Measurements from ENCODE around the gene OSCP1. TPM values are rescaled to one million over a fixed set of nuclear protein-coding genes. Genes with fewer than 3 reads are reported as not detected.

The OSCP1 gene
- total and polyA plus RNA-seq, 4 donors = 4.2 to 8.6 (median 6.7) TPM

- WGBS, 2 donors = 67 to 82% methylated on average over 2 of the region's 2 CpGs
- no peak for ATAC-seq (ENCODE audit: low FRiP score)
- intact Hi-C loops (cut with DNase I) = no loop called here
- Histone ChIP-seq H3K36me3 (ENCODE audit: control insufficient read depth in 1 of 2, insufficient read depth in 2 of 2, low read length in 1 of 2) (no peaks in the 10 kb centered on the region), H3K9me3 (ENCODE audit: control insufficient read depth, low read length) (no peaks in the 10 kb centered on the region), H3K4me1 (ENCODE audit: control insufficient read depth in 1 of 2, insufficient read depth in 2 of 2, low read length in 2 of 2) (no peaks in the 10 kb centered on the region), H3K27ac (ENCODE audit: low read depth in 1 of 2, low read length in 2 of 2) (no peak overlapping the region), H3K27me3 (ENCODE audit: control insufficient read depth in 1 of 2, insufficient read depth in 2 of 2, low read length in 1 of 2) (no peaks in the 10 kb centered on the region), H3K4me3 (ENCODE audit: low read length in 2 of 2) (no peak overlapping the region)
- no peak for DNase-seq
Observed at GRCh38 chr1:36443297-36443696, 7.0 kb downstream of the OSCP1 start.

GRCh38 chr1:36442337-36442736 lies 7.9 kb downstream of the OSCP1 start:
- no peaks in the 10 kb centered on the region for H3K4me1 ChIP-seq (ENCODE audit: control insufficient read depth in 1 of 2, insufficient read depth in 2 of 2, low read length in 2 of 2)
- peaks cover 0 to 1% of the 10 kb centered on the region in 2 donors for H3K36me3 ChIP-seq (ENCODE audit: control insufficient read depth in 1 of 2, insufficient read depth in 2 of 2, low read length in 1 of 2)
- intact Hi-C loops (cut with DNase I) = no loop called here
- H3K9me3 ChIP-seq (ENCODE audit: control insufficient read depth, low read length) = no peaks in the 10 kb centered on the region
- H3K27me3 ChIP-seq (ENCODE audit: control insufficient read depth in 1 of 2, insufficient read depth in 2 of 2, low read length in 1 of 2) = no peaks in the 10 kb centered on the region
- WGBS, 2 donors = 90 to 91% methylated on average over 3 of the region's 3 CpGs
- no peak overlapping the region for H3K4me3 ChIP-seq (ENCODE audit: low read length in 2 of 2)
- ATAC-seq (ENCODE audit: low FRiP score) = no peak
- no peak overlapping the region for H3K27ac ChIP-seq (ENCODE audit: low read depth in 1 of 2, low read length in 2 of 2)
- no peak for DNase-seq

GRCh38 chr1:36440646-36441045 lies 9.6 kb downstream of the OSCP1 start:
- Histone ChIP-seq H3K27ac (ENCODE audit: low read depth in 1 of 2, low read length in 2 of 2) (no peak overlapping the region), H3K4me1 (ENCODE audit: control insufficient read depth in 1 of 2, insufficient read depth in 2 of 2, low read length in 2 of 2) (no peaks in the 10 kb centered on the region), H3K27me3 (ENCODE audit: control insufficient read depth in 1 of 2, insufficient read depth in 2 of 2, low read length in 1 of 2) (no peaks in the 10 kb centered on the region), H3K4me3 (ENCODE audit: low read length in 2 of 2) (no peak overlapping the region), H3K36me3 (ENCODE audit: control insufficient read depth in 1 of 2, insufficient read depth in 2 of 2, low read length in 1 of 2) (peaks cover 0 to 1% of the 10 kb centered on the region in 2 donors), H3K9me3 (ENCODE audit: control insufficient read depth, low read length) (no peaks in the 10 kb centered on the region)
- intact Hi-C loops (cut with DNase I) = no loop called here
- no peak for DNase-seq
- WGBS, 2 donors = 86 to 88% methylated on average over 3 of the region's 3 CpGs
- no peak for ATAC-seq (ENCODE audit: low FRiP score)

DNA sequence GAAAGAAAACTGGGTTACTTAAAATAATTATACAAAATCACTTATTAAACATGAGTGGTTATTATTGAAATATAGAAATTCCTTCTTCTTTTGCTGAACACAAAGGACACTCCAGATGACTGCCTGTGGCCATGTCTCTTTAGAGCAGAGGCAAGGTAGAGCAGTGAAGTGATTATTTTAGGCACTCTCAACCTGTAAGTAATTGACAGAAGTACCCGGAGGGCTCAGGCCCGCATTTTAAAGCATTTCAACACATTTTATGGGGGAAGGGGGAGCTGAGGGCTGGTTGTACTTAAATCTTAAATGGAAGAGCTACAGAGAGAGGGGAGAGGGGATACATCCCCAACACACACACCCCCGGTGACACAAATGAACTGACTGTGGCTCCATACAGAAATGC lies 10.2 kb downstream of the OSCP1 start:
- H3K9me3 ChIP-seq (ENCODE audit: control insufficient read depth, low read length) = no peaks in the 10 kb centered on the region
- intact Hi-C loops (cut with DNase I) = no loop called here
- H3K27ac ChIP-seq (ENCODE audit: low read depth in 1 of 2, low read length in 2 of 2) = no peak overlapping the region
- ATAC-seq (ENCODE audit: low FRiP score) = no peak
- WGBS, 2 donors = 70 to 85% methylated on average over 3 of the region's 3 CpGs
- DNase-seq = no peak
- no peaks in the 10 kb centered on the region for H3K4me1 ChIP-seq (ENCODE audit: control insufficient read depth in 1 of 2, insufficient read depth in 2 of 2, low read length in 2 of 2)
- H3K36me3 ChIP-seq (ENCODE audit: control insufficient read depth in 1 of 2, insufficient read depth in 2 of 2, low read length in 1 of 2) = peaks cover 0 to 1% of the 10 kb centered on the region in 2 donors
- no peak overlapping the region for H3K4me3 ChIP-seq (ENCODE audit: low read length in 2 of 2)
- H3K27me3 ChIP-seq (ENCODE audit: control insufficient read depth in 1 of 2, insufficient read depth in 2 of 2, low read length in 1 of 2) = no peaks in the 10 kb centered on the region

DNA sequence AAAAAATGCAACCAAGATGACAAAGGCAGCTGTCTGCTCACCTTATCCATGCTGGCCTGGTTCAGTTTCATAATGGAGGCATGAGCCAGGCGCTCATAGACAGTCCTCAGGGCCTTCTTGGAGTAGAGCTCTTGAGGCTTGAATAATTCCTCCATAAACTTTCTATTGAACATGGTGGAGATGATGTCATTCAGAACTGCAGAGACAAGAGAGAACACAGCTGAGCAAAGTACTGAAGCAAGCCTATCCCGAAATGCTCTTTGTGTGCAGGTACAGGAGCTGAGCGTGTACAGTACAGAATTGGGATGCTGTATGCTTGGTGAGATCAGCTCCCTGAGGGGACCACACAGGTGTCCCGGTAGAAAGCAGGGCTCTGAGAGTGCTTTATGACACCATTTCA lies 11.5 kb downstream of the OSCP1 start:
- no peaks in the 10 kb centered on the region for H3K4me1 ChIP-seq (ENCODE audit: control insufficient read depth in 1 of 2, insufficient read depth in 2 of 2, low read length in 2 of 2)
- intact Hi-C loops (cut with DNase I) = no loop called here
- WGBS, 2 donors = 89 to 90% methylated on average over 4 of the region's 4 CpGs
- no peak overlapping the region for H3K4me3 ChIP-seq (ENCODE audit: low read length in 2 of 2)
- H3K27me3 ChIP-seq (ENCODE audit: control insufficient read depth in 1 of 2, insufficient read depth in 2 of 2, low read length in 1 of 2) = no peaks in the 10 kb centered on the region
- no peaks in the 10 kb centered on the region for H3K9me3 ChIP-seq (ENCODE audit: control insufficient read depth, low read length)
- no peak for ATAC-seq (ENCODE audit: low FRiP score)
- DNase-seq = no peak
- no peak overlapping the region for H3K27ac ChIP-seq (ENCODE audit: low read depth in 1 of 2, low read length in 2 of 2)
- H3K36me3 ChIP-seq (ENCODE audit: control insufficient read depth in 1 of 2, insufficient read depth in 2 of 2, low read length in 1 of 2) = peaks cover 0 to 1% of the 10 kb centered on the region in 2 donors

DNA sequence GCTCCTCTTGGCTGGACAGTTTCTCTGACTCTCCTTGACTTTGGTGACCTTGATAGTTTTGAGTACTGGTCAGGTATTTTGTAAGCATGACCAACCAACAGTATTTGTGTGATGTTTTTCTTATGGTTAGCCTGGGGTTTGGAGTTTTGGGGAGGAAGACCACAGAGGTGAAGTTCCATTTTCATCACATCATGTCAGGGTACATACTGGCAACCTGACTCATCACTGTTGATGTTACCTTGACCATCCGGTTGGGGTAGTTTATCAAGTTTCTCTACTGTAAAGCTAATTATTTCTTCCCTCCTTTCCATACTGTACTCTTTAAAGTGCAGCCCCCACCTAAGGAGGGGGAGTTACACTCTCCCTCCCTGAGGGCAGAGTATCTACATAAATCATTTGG lies 13.4 kb downstream of the OSCP1 start:
- Histone ChIP-seq H3K4me3 (ENCODE audit: low read length in 2 of 2) (no peak overlapping the region), H3K36me3 (ENCODE audit: control insufficient read depth in 1 of 2, insufficient read depth in 2 of 2, low read length in 1 of 2) (peaks cover 0 to 3% of the 10 kb centered on the region in 2 donors), H3K27me3 (ENCODE audit: control insufficient read depth in 1 of 2, insufficient read depth in 2 of 2, low read length in 1 of 2) (no peaks in the 10 kb centered on the region), H3K4me1 (ENCODE audit: control insufficient read depth in 1 of 2, insufficient read depth in 2 of 2, low read length in 2 of 2) (no peaks in the 10 kb centered on the region), H3K9me3 (ENCODE audit: control insufficient read depth, low read length) (no peaks in the 10 kb centered on the region), H3K27ac (ENCODE audit: low read depth in 1 of 2, low read length in 2 of 2) (no peak overlapping the region)
- no peak for DNase-seq
- WGBS, 2 donors = 75 to 78% methylated on average over 1 of the region's 1 CpG
- ATAC-seq (ENCODE audit: low FRiP score) = no peak
- intact Hi-C loops (cut with DNase I) = no loop called here

- WGBS, 2 donors = 36 to 39% methylated on average over 1 of the region's 1 CpG
- ATAC-seq (ENCODE audit: low FRiP score) (no peak), DNase-seq (no peak)
- Histone ChIP-seq H3K4me3 (ENCODE audit: low read length in 2 of 2) (no peak overlapping the region), H3K36me3 (ENCODE audit: control insufficient read depth in 1 of 2, insufficient read depth in 2 of 2, low read length in 1 of 2) (peaks cover 0 to 5% of the 10 kb centered on the region in 2 donors), H3K27ac (ENCODE audit: low read depth in 1 of 2, low read length in 2 of 2) (no peak overlapping the region), H3K27me3 (ENCODE audit: control insufficient read depth in 1 of 2, insufficient read depth in 2 of 2, low read length in 1 of 2) (no peaks in the 10 kb centered on the region), H3K4me1 (ENCODE audit: control insufficient read depth in 1 of 2, insufficient read depth in 2 of 2, low read length in 2 of 2) (no peaks in the 10 kb centered on the region), H3K9me3 (ENCODE audit: control insufficient read depth, low read length) (no peaks in the 10 kb centered on the region)
- intact Hi-C loops (cut with DNase I) = no loop called here
Observed at GRCh38 chr1:36433102-36433501, 17.1 kb downstream of the OSCP1 start.

GRCh38 chr1:36432616-36433015 lies 17.6 kb downstream of the OSCP1 start:
- no peaks in the 10 kb centered on the region for H3K9me3 ChIP-seq (ENCODE audit: control insufficient read depth, low read length)
- 79 to 82% methylated on average over 4 of the region's 4 CpGs for WGBS, 2 donors
- H3K27ac ChIP-seq (ENCODE audit: low read depth in 1 of 2, low read length in 2 of 2) = no peak overlapping the region
- ATAC-seq (ENCODE audit: low FRiP score) (no peak), DNase-seq (no peak)
- intact Hi-C loops (cut with DNase I) = no loop called here
- no peaks in the 10 kb centered on the region for H3K27me3 ChIP-seq (ENCODE audit: control insufficient read depth in 1 of 2, insufficient read depth in 2 of 2, low read length in 1 of 2)
- peaks cover 0 to 4% of the 10 kb centered on the region in 2 donors for H3K36me3 ChIP-seq (ENCODE audit: control insufficient read depth in 1 of 2, insufficient read depth in 2 of 2, low read length in 1 of 2)
- no peaks in the 10 kb centered on the region for H3K4me1 ChIP-seq (ENCODE audit: control insufficient read depth in 1 of 2, insufficient read depth in 2 of 2, low read length in 2 of 2)
- H3K4me3 ChIP-seq (ENCODE audit: low read length in 2 of 2) = no peak overlapping the region

DNA sequence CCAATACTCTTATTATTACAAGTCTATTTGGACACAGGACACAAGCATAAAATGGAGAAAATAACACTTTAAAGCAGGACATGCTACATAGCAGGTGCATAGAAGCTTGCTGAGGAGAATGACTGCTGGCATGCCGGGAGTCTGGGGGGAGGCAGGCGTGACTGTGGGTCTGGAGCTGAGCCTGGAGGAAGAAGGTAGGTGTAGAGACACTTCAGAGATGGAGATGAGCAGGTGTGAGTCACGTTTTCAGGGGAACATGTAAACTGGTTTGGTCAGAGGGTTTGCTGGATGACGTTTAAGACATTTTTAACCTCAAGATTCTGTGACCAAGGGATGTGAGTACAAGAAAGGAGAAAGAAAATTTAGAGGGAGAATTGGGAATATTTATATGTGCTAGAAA lies 24.5 kb downstream of the OSCP1 start:
- no peaks in the 10 kb centered on the region for H3K36me3 ChIP-seq (ENCODE audit: control insufficient read depth in 1 of 2, insufficient read depth in 2 of 2, low read length in 1 of 2)

More for the DNA sequence above, 24.5 kb downstream of the OSCP1 start:
- Histone ChIP-seq H3K27me3 (ENCODE audit: control insufficient read depth in 1 of 2, insufficient read depth in 2 of 2, low read length in 1 of 2) (no peaks in the 10 kb centered on the region), H3K4me3 (ENCODE audit: low read length in 2 of 2) (no peak overlapping the region), H3K4me1 (ENCODE audit: control insufficient read depth in 1 of 2, insufficient read depth in 2 of 2, low read length in 2 of 2) (no peaks in the 10 kb centered on the region), H3K9me3 (ENCODE audit: control insufficient read depth, low read length) (no peaks in the 10 kb centered on the region), H3K27ac (ENCODE audit: low read depth in 1 of 2, low read length in 2 of 2) (no peak overlapping the region)
- ATAC-seq (ENCODE audit: low FRiP score) (no peak), DNase-seq (no peak)
- intact Hi-C loops (cut with DNase I) = loop anchor here in 1 of 2 donors (10.0 kb wide), 1 partner anchor 331 kb away; no protein-coding TSS in a partner anchor
- WGBS, 2 donors = 66 to 72% methylated on average over 4 of the region's 4 CpGs

All from aorta (tissue), 5 donors.